Measurements from ENCODE around the gene PAPSS1. TPM values are rescaled to one million over a fixed set of nuclear protein-coding genes. Genes with fewer than 3 reads are reported as not detected.
"Not testable (repeated sequence)": the region's sequence is repeated elsewhere in the genome, so short reads cannot be mapped to it uniquely, and the experiment has no call there.

PAPSS1 gene
- total and polyA plus RNA-seq, 2 donors, result 44.7 to 62.9 TPM

DNA sequence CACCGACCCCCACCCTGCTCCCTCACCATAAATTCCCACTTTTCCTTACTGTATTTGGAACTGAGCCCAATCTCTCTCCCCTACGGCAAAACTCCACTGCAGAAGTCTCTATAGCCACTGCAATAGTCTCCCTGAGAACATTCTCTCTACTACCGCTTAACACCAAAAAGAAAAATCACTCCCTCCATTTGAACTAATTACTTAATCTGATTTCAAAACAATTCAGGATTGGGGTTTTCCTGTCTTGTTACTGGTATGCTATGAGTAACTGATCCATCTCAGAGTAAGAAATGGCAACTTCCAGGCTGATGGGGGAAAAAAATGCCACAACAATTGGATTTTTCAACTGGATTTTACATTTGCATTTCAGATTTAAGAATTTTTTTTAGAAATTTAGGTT is 5.8 kb downstream of the PAPSS1 start:
- Histone ChIP-seq H3K27ac (ENCODE audit: low read depth) (no peak overlapping the region), H3K4me3 (ENCODE audit: low read depth, low read length) (no peak overlapping the region), H3K36me3 (ENCODE audit: insufficient read depth) (peaks cover 3% of the 10 kb centered on the region), H3K4me1 (ENCODE audit: insufficient read depth) (no peaks in the 10 kb centered on the region)
- WGBS, result 81% methylated on average over 3 of the region's 3 CpGs
- no peak for DNase-seq (ENCODE audit: extremely low spot score)

DNA sequence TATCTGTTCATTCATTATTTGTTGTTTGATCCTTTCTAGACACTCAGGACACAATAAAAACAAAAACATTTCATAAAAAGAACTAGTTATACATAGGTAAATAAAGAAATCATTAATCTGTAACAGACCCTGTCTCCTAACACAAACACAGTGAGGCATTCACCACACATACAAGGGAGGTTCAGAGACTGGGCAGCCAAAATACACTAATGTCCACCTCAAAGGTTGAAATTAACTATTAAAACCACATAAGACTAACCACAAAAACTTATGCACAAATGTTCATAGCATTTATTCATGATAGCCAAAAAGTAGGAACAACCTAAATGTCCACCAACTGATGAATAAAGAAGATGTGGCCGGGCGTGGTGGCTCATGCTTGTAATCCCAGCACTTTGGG is 7.8 kb downstream of the PAPSS1 start:
- WGBS, result 96% methylated on average over 2 of the region's 2 CpGs
- no peak for DNase-seq (ENCODE audit: extremely low spot score)
- no peaks in the 10 kb centered on the region for H3K4me1 ChIP-seq (ENCODE audit: insufficient read depth)
- no peak overlapping the region for H3K4me3 ChIP-seq (ENCODE audit: low read depth, low read length)
- H3K36me3 ChIP-seq (ENCODE audit: insufficient read depth), result peaks cover 3% of the 10 kb centered on the region
- no peak overlapping the region for H3K27ac ChIP-seq (ENCODE audit: low read depth)

DNA sequence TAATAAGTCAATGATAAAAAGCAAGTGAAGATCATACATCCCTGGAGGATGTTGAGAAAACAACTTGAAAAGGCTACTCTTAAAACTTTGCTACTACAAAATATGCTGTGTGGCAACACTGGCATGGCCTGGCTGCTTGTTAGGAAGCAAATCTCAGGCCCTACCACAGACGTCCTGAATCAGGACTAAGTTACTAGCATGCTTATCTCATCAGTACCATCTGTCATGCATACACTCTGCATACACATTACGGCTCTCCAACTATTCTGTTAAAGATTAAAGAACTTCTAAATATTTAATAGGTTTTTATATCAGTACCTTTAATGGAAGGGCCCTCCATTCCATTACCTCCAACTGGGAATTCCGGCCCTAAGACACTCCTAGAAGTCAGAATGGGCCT is 8.2 kb downstream of the PAPSS1 start:
- H3K27ac ChIP-seq (ENCODE audit: low read depth), result no peak overlapping the region
- H3K4me1 ChIP-seq (ENCODE audit: insufficient read depth), result no peaks in the 10 kb centered on the region
- no peak for DNase-seq (ENCODE audit: extremely low spot score)
- H3K4me3 ChIP-seq (ENCODE audit: low read depth, low read length), result no peak overlapping the region
- 66% methylated on average over 3 of the region's 3 CpGs for WGBS
- H3K36me3 ChIP-seq (ENCODE audit: insufficient read depth), result peaks cover 3% of the 10 kb centered on the region

DNA sequence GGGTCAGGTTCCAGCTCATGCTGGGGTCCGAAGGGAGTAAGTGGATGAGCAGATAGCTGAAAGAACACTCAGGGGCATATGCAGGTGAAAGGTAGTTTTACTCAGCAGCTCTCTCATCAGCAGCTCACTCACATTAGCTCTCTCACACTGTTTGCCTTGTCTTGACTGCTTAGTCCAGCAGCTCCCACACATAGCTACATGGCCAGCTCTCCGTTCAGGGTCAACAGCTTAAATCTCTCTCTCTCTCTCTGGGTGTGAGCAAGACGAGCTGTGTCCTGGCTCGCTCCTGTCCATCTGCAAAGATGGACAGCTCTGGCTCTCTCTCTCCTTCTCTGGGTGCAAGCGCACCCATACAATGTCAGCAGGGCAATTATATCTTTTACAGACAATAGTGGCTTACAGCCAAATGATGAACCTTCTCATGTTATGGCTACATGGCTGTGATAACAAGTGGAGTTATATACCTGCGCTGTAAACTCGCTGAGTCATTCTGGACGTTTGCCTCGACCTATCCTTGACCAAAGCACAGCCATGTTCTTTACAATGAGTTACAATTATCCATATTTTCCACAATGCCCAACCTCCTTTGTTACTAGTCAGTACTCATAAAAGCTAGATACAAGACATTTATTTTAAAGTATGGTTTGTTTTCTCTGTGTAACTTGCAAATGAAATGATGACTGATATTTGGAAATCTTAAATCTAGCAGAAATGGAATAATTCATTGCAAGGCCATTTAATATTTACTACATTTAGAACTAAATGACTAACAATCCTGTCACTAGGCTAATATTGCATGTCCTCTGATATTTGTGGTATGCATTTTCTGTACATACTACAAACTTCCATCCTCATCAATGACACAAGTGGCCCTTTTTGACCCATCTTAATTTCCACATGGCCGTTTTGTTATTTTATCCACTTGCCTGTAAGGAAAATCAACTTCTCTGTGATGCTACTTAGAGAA is 9.3 kb downstream of the PAPSS1 start:
- Histone ChIP-seq H3K4me3 (ENCODE audit: low read depth, low read length) (no peak overlapping the region), H3K36me3 (ENCODE audit: insufficient read depth) (peaks cover 3% of the 10 kb centered on the region), H3K4me1 (ENCODE audit: insufficient read depth) (no peaks in the 10 kb centered on the region), H3K27ac (ENCODE audit: low read depth) (no peak overlapping the region)
- WGBS, result 92% methylated on average over 10 of the region's 10 CpGs
- DNase-seq (ENCODE audit: extremely low spot score), result no peak

DNA sequence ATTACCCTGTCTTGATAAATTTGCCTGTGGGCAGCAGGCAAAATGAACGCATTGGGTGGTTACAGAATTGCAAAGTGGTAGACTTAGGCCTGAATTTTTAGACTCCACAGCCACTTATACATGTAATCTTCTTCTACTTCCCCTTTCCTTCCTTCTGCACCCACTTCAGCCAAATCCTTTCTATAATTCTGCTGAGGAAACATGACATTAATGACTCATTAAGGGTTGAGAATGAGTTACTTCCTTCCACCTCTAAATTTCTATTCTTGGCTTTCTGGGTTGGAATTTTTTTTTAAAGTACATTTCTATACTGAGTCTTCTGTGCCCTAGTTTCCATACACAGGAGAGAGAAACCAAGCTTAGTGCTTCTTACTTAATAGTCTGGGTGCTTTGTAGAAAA is 10.1 kb downstream of the PAPSS1 start:
- no peaks in the 10 kb centered on the region for H3K4me1 ChIP-seq (ENCODE audit: insufficient read depth)
- H3K27ac ChIP-seq (ENCODE audit: low read depth), result no peak overlapping the region
- WGBS, result 93% methylated on average over 1 of the region's 1 CpG
- DNase-seq (ENCODE audit: extremely low spot score), result no peak
- H3K36me3 ChIP-seq (ENCODE audit: insufficient read depth), result peaks cover 3% of the 10 kb centered on the region
- H3K4me3 ChIP-seq (ENCODE audit: low read depth, low read length), result no peak overlapping the region

DNA sequence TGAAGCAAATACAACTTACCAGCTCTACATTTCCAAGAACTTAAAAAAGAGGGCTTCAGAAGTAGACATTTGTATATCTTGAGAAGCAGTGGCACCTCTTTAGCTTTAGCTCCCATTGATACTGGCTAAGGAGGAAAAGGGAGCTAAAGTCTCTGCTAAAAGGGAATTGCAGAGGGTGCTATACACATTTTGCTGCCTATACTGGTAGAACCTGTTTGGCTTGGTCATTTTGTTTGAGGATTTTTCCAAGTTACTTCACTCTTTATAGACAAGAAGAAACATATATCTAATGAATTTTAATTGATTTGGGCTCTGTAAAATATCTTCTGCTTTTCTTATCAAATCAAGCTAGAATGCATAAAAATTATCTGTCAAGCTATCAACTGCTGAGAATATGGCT is 11.8 kb downstream of the PAPSS1 start:
- no peak overlapping the region for H3K27ac ChIP-seq (ENCODE audit: low read depth)
- H3K4me1 ChIP-seq (ENCODE audit: insufficient read depth), result no peaks in the 10 kb centered on the region
- DNase-seq (ENCODE audit: extremely low spot score), result no peak
- no peak overlapping the region for H3K4me3 ChIP-seq (ENCODE audit: low read depth, low read length)
- peaks cover 3% of the 10 kb centered on the region for H3K36me3 ChIP-seq (ENCODE audit: insufficient read depth)

DNA sequence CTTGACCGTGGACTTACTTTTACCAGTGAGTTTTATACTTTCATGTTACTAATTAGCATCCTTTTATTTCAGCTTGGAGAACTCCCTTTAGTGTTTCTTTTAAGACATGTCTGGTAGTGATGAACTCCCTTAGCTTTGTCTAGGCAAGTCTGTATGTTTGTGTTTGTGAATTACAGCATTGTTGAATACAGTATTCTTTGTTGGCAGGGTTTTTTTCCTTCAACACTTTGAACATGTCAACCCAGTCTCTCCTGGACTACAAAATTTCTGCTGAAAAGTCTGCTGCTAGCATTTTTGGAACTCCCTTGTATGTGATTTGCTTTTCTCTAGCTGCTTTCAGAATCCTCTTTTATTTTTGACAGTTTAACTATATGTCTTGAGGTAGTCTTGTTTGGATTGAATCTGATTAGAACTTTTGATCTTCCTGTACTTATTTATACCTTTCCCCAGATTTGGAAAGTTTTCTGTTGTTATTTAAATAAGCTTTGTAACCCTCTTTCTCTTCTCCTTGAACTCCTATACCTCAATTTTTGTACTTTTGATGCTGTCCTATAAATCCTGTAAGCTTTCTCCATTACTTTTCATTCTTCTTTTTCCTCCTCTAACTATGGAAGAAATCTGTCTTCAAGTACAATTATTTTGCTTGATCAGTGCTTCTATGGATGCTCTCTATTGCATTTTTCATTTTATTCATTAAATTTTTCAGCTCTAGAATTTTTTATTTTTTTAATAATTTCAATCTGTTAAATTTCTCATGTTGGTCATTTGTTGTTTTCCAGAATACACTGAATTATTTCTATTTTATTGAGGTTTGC is 14.1 kb downstream of the PAPSS1 start:
- no peaks in the 10 kb centered on the region for H3K4me1 ChIP-seq (ENCODE audit: insufficient read depth)
- no peak for DNase-seq (ENCODE audit: extremely low spot score)
- peaks cover 3% of the 10 kb centered on the region for H3K36me3 ChIP-seq (ENCODE audit: insufficient read depth)
- H3K27ac ChIP-seq (ENCODE audit: low read depth), result no peak overlapping the region
- WGBS, result 98% methylated on average over 1 of the region's 1 CpG
- no peak overlapping the region for H3K4me3 ChIP-seq (ENCODE audit: low read depth, low read length)

DNA sequence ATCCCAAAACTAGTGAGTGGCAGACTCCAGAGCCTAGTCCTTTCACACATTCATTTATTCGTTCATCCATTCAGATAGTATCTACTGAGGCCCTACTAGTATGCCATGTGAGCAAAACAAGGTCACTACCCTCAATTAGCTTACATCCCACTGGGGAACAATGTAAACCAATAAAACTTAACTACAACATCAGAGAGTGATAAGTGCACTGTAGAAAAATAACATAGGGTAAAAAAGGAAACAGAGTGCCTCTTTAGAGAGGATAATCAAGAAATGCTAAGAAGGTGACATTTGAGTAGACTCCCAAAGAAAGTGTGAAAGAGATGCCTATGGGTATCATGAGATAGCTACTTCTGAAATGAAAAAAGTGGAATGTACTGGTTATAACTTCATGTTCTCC is 18.5 kb downstream of the PAPSS1 start:
- 27% methylated on average over 1 of the region's 1 CpG for WGBS
- Histone ChIP-seq H3K4me3 (ENCODE audit: low read depth, low read length) (no peak overlapping the region), H3K36me3 (ENCODE audit: insufficient read depth) (peaks cover 3% of the 10 kb centered on the region), H3K27ac (ENCODE audit: low read depth) (no peak overlapping the region), H3K4me1 (ENCODE audit: insufficient read depth) (no peaks in the 10 kb centered on the region)
- DNase-seq (ENCODE audit: extremely low spot score), result no peak

DNA sequence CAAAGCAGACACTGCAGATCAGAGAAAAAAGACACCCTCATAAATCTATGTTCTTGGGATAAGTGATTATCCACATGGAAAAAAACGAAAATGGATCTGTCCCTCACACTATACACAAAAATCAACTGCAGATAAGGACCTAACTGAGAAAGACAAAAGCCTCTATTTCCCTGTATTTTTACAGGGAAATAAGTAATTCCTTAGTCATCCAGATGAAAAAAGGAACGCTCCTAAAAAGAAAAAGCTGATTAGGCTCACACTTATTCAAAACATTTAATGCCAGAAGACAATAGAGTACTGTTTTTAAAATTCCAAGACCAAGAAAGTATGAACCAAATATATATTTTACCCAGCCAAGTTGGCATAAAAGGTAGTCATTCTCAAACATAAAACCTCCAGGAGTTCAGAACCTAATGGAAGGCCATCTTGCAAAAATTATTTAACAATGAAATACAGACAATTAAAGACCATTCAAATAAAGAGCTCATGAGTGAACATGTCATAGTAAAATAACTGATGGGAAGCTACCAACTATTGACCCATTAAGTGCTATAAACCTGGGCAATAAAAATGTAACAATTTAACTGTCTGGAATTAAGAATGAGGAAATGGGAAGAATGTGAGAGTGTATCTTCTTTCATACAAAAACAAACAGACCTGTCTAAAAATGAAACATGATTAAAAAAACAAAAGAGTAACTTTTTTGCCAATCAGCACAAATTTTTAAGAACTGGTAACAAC is 20.4 kb downstream of the PAPSS1 start:
- Histone ChIP-seq H3K27ac (ENCODE audit: low read depth) (no peak overlapping the region), H3K4me3 (ENCODE audit: low read depth, low read length) (no peak overlapping the region), H3K36me3 (ENCODE audit: insufficient read depth) (peaks cover 3% of the 10 kb centered on the region), H3K4me1 (ENCODE audit: insufficient read depth) (no peaks in the 10 kb centered on the region)
- no peak for DNase-seq (ENCODE audit: extremely low spot score)
- WGBS, result 53% methylated on average over 2 of the region's 2 CpGs

DNA sequence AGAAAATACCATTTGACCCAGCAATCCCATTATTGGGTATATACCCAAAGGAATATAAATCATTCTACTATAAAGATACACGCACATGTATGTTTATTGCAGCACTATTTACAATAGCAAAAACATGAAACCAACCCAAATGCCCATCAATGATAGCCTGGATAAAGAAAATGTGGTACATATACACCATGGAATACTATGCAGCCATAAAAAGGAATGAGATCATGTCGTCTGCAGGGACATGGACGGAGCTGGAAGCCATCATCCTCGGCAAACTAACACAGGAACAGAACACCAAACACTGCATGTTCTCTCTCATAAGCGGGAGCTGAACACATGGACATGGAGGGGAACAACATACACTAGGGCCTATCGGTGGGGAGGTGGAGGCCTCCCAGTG is 23.8 kb downstream of the PAPSS1 start:
- not testable (repeated sequence) for H3K4me3 ChIP-seq (ENCODE audit: low read depth, low read length); H3K27ac ChIP-seq (ENCODE audit: low read depth); DNase-seq (ENCODE audit: extremely low spot score); H3K36me3 ChIP-seq (ENCODE audit: insufficient read depth); H3K4me1 ChIP-seq (ENCODE audit: insufficient read depth)
- 98% methylated on average over 6 of the region's 6 CpGs for WGBS

DNA sequence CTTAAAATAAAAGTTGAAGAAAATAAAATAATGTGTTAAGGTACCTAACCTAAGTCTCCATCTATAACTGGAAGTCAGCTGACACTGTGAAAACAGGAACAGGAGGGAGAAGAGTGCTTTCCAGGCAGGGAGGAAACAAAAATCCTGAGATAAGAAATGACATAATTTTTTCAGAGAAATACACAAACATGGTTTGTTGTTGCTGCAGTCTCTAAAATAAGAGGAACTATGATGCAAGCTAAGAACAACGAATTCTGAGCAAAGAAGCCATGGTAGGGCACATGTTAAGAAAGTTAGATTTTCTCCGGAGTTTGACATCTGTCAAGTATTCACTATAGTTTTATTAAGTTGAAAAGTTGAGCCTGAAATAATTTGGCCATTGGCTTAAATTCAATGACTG is 26.9 kb downstream of the PAPSS1 start:
- no peaks in the 10 kb centered on the region for H3K36me3 ChIP-seq (ENCODE audit: insufficient read depth)
- H3K4me3 ChIP-seq (ENCODE audit: low read depth, low read length), result no peak overlapping the region
- H3K4me1 ChIP-seq (ENCODE audit: insufficient read depth), result no peaks in the 10 kb centered on the region
- H3K27ac ChIP-seq (ENCODE audit: low read depth), result no peak overlapping the region
- DNase-seq (ENCODE audit: extremely low spot score), result no peak
- 82% methylated on average over 2 of the region's 2 CpGs for WGBS

DNA sequence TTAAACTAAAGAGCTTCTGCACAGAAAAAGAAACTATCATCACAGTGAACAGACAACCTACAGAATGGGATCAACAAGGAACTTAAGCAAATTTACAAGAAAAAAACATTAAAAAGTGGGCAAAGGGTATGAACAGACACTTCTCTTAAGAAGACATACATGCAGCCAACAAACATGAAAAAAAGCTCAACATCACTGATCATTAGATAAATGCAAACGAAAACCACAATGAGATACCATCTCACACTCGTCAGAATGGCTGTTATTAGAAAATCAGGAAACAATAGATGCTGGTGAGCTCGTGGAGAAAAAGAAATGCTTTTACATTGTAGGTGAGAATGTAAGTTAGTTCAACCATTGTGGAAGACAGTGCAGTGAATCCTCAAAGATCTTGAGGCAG is 27.8 kb downstream of the PAPSS1 start:
- Histone ChIP-seq H3K4me3 (ENCODE audit: low read depth, low read length) (no peak overlapping the region), H3K36me3 (ENCODE audit: insufficient read depth) (no peaks in the 10 kb centered on the region), H3K4me1 (ENCODE audit: insufficient read depth) (no peaks in the 10 kb centered on the region), H3K27ac (ENCODE audit: low read depth) (no peak overlapping the region)
- DNase-seq (ENCODE audit: extremely low spot score), result no peak
- 84% methylated on average over 3 of the region's 3 CpGs for WGBS

DNA sequence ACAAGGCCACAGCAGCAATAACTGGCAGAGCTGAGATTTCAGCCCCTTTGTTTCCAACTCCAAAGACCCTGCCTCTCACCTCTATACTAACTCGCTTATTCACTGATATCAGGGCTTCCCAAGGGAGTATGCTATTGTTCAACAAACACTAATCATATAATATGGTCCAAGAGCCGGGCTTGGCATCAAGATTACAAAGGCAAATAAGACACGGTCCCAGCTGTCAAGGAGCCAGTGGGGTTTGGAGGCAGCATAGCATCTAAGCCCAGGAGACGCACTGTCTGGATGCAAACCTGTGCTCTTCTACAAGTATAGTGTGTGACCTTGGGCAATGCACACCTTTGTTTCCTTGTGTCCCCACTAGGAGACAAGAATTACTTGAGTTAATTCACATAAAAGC is 28.7 kb downstream of the PAPSS1 start:
- Histone ChIP-seq H3K36me3 (ENCODE audit: insufficient read depth) (no peaks in the 10 kb centered on the region), H3K27ac (ENCODE audit: low read depth) (no peak overlapping the region), H3K4me1 (ENCODE audit: insufficient read depth) (no peaks in the 10 kb centered on the region), H3K4me3 (ENCODE audit: low read depth, low read length) (no peak overlapping the region)
- WGBS, result 86% methylated on average over 4 of the region's 4 CpGs
- no peak for DNase-seq (ENCODE audit: extremely low spot score)

Data from urinary bladder (tissue), 4 donors.